KMS-11 (cell line): ENCODE measurements around the gene CEACAM1.

Experiments used
- H2AFZ ChIP-seq: fragments of 200-600 bp; sonication (generic); 2 replicates; pipeline ENCODE4 v1.6.1; 2016; ENCODE audit warnings: antibody characterized with exemption, mixed run types, low read depth
- H3K27ac ChIP-seq: fragments of 200-600 bp; sonication (generic); 2 replicates; pipeline ENCODE4 v1.6.1; 2016; ENCODE audit warnings: mild to moderate bottlenecking, mixed run types
- H3K27me3 ChIP-seq: fragments of 200-600 bp; sonication (generic); 2 replicates; pipeline ENCODE4 v1.6.1; 2017; ENCODE audit warnings: mild to moderate bottlenecking, low read depth, mixed run types, moderate library complexity; ENCODE audit not compliant: insufficient read depth
- H3K36me3 ChIP-seq: fragments of 200-600 bp; sonication (generic); 2 replicates; pipeline ENCODE4 v1.6.1; 2017; ENCODE audit warnings: mild to moderate bottlenecking, mixed run types; ENCODE audit not compliant: insufficient read depth
- H3K4me1 ChIP-seq: fragments of 200-600 bp; sonication (generic); 2 replicates; pipeline ENCODE4 v1.6.1; 2016; ENCODE audit warnings: mild to moderate bottlenecking, low read depth, mixed run types; ENCODE audit not compliant: poor library complexity, severe bottlenecking
- H3K4me2 ChIP-seq: fragments of 200-600 bp; sonication (generic); 2 replicates; pipeline ENCODE4 v1.7.0; 2016; ENCODE audit warnings: mild to moderate bottlenecking, mixed run types
- H3K4me3 ChIP-seq: fragments of 200-600 bp; sonication (generic); IDR thresholded peaks from 2 replicates; pipeline ENCODE4 v1.6.1; 2017; ENCODE audit warnings: low read depth, low read length, mixed read lengths; ENCODE audit not compliant: insufficient read depth
- H3K79me2 ChIP-seq: fragments of 200-600 bp; sonication (generic); 2 replicates; pipeline ENCODE4 v1.6.1; 2016; ENCODE audit warnings: low read depth, mixed run types; ENCODE audit not compliant: insufficient read depth
- H3K9ac ChIP-seq: fragments of 200-600 bp; sonication (generic); 2 replicates; pipeline ENCODE4 v1.6.1; 2016; ENCODE audit warnings: mild to moderate bottlenecking, mixed run types
- H4K20me1 ChIP-seq: fragments of 200-600 bp; sonication (generic); 2 replicates; pipeline ENCODE4 v1.6.1; 2016; ENCODE audit warnings: mild to moderate bottlenecking, mixed run types; ENCODE audit not compliant: insufficient read depth
- TF ChIP-seq, protein P1 (sequence below): fragments of 200-600 bp; sonication (generic); conservative IDR thresholded peaks from 2 replicates; pipeline ENCODE4 v1.6.1; 2017; ENCODE audit warnings: low read depth, mild to moderate bottlenecking, antibody characterized with exemption, low read length, moderate library complexity, mixed read lengths

Gene CEACAM1

DNA sequence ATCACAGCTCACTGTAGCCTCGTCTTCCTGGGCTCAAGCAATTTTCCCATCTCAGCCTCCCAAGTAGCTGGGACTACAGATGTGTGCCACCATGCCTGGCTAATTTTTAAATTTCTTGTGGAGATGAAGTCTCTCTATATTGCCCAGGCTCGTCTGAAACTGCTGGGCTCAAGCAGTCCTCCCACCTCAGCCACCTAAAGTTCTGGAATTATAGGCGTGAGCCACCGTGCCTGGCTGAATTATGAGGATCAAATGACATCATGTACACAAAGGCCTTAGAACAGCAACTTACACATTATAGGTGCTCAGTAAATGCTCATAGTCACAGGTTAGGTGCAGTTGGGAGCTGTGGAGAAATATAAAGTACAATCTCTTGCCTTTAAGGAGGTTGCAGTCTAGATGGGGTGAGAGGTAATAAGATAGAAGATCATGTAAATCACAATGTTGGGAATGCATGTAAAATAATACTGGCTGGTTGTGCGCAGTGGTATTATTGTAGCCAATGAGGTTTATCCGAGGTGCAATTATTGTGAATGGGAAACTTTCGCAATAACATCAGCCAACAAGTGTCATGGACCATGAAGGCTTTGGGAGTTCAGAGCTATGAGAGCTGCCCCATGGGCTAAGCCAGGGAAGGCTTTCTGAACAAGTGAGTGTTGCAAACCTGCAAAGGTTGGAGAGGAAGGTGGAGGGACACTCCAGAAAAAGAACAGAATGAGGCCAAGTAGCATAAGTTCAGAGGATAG is 55.7 kb downstream of the CEACAM1 start:
- H3K4me1 ChIP-seq = no peaks in the 10 kb centered on the region
- no peak overlapping the region for H3K27ac ChIP-seq
- no peak overlapping the region for H2AFZ ChIP-seq

DNA sequence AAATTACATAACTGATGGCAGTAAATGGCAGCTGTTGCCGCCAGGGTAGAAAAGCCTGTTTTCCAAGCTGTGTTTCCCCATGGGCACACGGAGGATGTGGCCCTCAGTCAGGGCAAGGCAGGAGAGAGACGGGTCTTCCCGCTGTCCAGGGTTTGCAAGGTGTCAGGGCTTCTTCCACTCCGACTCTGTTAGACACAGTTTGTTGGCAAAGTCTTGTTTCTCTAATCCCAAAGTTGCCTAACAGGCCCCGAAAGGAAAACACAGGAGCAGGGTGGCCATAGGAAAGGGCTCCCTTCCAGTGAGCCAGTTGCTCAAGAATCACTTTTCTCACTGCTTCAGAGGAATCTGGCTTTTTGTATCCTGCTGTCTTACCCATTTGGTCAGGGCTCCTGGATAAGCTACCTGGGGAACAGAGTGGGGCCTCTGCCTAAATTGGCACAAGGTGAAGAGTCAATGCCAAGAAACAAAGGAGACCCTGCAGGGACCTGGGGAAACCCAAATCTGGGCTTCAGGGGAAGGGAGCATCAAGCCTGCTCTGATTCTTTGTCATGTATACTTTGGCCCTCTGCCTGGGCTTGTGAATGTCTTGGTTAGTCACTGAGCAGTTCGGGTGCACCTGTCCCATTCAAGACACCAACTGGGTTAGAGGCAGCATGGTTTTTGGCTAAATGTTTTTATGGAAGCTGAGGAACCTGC is 56.6 kb downstream of the CEACAM1 start:
- H3K4me1 ChIP-seq = no peaks in the 10 kb centered on the region
- no peak overlapping the region for H3K4me2 ChIP-seq
- TF ChIP-seq, protein P1, sequence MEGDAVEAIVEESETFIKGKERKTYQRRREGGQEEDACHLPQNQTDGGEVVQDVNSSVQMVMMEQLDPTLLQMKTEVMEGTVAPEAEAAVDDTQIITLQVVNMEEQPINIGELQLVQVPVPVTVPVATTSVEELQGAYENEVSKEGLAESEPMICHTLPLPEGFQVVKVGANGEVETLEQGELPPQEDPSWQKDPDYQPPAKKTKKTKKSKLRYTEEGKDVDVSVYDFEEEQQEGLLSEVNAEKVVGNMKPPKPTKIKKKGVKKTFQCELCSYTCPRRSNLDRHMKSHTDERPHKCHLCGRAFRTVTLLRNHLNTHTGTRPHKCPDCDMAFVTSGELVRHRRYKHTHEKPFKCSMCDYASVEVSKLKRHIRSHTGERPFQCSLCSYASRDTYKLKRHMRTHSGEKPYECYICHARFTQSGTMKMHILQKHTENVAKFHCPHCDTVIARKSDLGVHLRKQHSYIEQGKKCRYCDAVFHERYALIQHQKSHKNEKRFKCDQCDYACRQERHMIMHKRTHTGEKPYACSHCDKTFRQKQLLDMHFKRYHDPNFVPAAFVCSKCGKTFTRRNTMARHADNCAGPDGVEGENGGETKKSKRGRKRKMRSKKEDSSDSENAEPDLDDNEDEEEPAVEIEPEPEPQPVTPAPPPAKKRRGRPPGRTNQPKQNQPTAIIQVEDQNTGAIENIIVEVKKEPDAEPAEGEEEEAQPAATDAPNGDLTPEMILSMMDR = no peak
- H2AFZ ChIP-seq = no peak overlapping the region
- H3K36me3 ChIP-seq = no peaks in the 10 kb centered on the region
- no peak overlapping the region for H3K4me3 ChIP-seq
- no peaks in the 10 kb centered on the region for H4K20me1 ChIP-seq
- H3K79me2 ChIP-seq = no peaks in the 10 kb centered on the region
- H3K9ac ChIP-seq = no peak overlapping the region
- no peaks in the 10 kb centered on the region for H3K27me3 ChIP-seq
- H3K27ac ChIP-seq = no peak overlapping the region

More for the DNA sequence above, 55.7 kb downstream of the CEACAM1 start:
- Histone ChIP-seq H3K4me2 (no peak overlapping the region), H3K4me3 (no peak overlapping the region), H3K36me3 (no peaks in the 10 kb centered on the region), H3K9ac (no peak overlapping the region), H3K79me2 (no peaks in the 10 kb centered on the region), H4K20me1 (no peaks in the 10 kb centered on the region), H3K27me3 (no peaks in the 10 kb centered on the region)
- TF ChIP-seq, protein P1 = no peak

DNA sequence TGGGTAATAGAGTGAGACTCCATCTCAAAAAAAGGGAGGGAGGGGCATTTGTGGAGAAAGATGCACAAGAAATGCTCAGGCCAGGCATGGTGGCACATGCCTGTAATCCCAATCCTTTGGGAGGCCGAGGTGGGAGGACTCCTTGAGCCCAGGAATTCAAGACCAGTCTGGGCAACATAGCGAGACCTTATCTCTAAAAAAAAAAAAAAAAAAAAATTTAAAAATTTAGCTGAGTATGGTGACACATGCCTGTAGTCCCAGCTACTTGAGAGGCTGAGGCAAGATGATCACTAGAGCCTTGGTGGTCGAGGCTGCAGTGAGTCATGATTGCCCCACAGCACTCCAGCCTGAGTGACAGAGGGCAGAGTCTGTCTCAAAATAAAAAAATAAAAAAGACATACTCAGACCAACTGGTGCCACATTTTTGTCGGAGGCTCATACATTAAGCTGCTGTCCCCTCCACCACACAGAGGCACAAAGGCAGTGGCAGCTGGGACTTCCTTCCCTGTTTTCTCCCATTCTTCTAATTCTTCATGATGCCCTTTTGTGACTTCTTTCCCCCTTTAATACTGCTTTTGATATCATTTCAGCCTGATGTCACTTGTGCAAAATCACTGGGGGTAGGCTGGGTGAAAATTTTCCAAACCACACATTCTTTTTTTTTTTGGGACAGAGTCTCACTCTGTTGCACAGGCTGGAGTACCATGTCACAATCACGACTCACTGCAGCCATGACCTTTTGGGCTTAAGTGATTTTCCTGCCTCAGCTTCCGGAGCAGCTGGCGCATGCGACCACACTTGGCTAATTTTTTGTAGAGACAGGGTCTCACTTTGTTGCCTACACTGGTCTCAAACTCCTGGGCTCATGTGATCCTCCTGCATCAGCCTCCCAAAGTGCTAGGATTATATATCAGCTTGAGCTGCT is 58.7 kb downstream of the CEACAM1 start:
- Histone ChIP-seq H4K20me1 (no peaks in the 10 kb centered on the region), H3K36me3 (no peaks in the 10 kb centered on the region), H3K27ac (no peak overlapping the region), H2AFZ (no peak overlapping the region), H3K4me1 (no peaks in the 10 kb centered on the region), H3K4me2 (no peak overlapping the region), H3K4me3 (no peak overlapping the region), H3K27me3 (no peaks in the 10 kb centered on the region), H3K9ac (no peak overlapping the region), H3K79me2 (no peaks in the 10 kb centered on the region)
- TF ChIP-seq, protein P1 = no peak

DNA sequence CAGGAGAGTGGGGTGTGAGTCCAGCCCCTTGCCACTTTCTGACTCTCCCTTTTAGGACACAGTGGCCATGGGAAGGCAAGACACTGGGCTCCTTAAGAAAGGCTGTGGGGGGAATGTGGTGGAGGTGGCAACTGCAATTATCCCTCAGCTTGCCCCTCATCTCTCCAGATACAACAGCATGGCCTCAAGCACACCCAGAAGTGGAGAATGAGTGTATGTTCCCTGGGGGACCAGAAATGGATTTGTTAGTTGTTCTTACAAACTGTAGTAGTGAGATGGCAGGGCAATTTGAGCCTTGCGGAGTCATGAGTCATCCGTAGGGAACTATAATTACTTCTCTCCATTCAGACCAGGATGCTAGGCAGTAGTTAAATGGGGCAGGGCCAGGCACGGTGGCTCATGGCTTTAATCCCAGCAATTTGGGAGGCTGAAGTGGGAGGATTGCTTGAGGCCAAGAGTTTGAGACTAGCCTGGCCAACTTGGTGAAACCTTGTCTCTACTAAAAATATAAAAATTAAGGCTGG is 59.9 kb downstream of the CEACAM1 start:
- no peaks in the 10 kb centered on the region for H3K79me2 ChIP-seq
- no peaks in the 10 kb centered on the region for H3K36me3 ChIP-seq
- no peaks in the 10 kb centered on the region for H4K20me1 ChIP-seq
- TF ChIP-seq, protein P1 = no peak
- H3K27me3 ChIP-seq = no peaks in the 10 kb centered on the region
- no peak overlapping the region for H3K27ac ChIP-seq
- no peak overlapping the region for H3K4me2 ChIP-seq
- no peak overlapping the region for H3K4me3 ChIP-seq
- no peaks in the 10 kb centered on the region for H3K4me1 ChIP-seq
- no peak overlapping the region for H2AFZ ChIP-seq
- no peak overlapping the region for H3K9ac ChIP-seq
